Gastroesophageal sphincter (tissue), 4 donors: ENCODE measurements around the gene PRSS12. TPM values are rescaled to one million over a fixed set of nuclear protein-coding genes. Genes with fewer than 3 reads are reported as not detected.

Experiments
- ATAC-seq: fragments of 150-250 bp; one replicate; pipeline ENCODE4 v1.9.1; 2016; ENCODE audit warnings: mild to moderate bottlenecking, moderate library complexity
- H3K27ac ChIP-seq, 4 donors: fragments of 200-600 bp; sonication (generic) in 3 of 4; 1 replicate in 3 of 4; 2 replicates in 1 of 4; pipeline ENCODE4 v1.5.1; 2016 to 2019
- H3K27me3 ChIP-seq: fragments of 200-600 bp; sonication (generic); one replicate; pipeline ENCODE4 v1.5.1; 2019
- H3K36me3 ChIP-seq, 2 donors: fragments of 200-600 bp; sonication (generic); one replicate each; pipeline ENCODE4 v1.5.1; 2019; ENCODE audit warnings: control low read depth in 1 of 2
- H3K4me1 ChIP-seq, 3 donors: fragments of 200-600 bp; sonication (generic); 1 replicate in 2 of 3; 2 replicates in 1 of 3; pipeline ENCODE4 v1.5.1; 2016 to 2019; ENCODE audit warnings: control low read depth in 2 of 3
- H3K4me3 ChIP-seq, 2 donors: fragments of 200-600 bp; sonication (generic); one replicate each; pipeline ENCODE4 v1.5.1; 2019; ENCODE audit warnings: mild to moderate bottlenecking in 1 of 2, moderate library complexity in 1 of 2
- H3K9me3 ChIP-seq, 3 donors: fragments of 200-600 bp; sonication (generic); one replicate each; pipeline ENCODE4 v1.5.1; 2017 to 2019; ENCODE audit warnings: control low read depth in 2 of 3
- EP300 ChIP-seq: sonication (generic); formaldehyde crosslinking; IDR thresholded peaks from one replicate; pipeline ENCODE4 v1.6.1; 2017; ENCODE audit warnings: antibody characterized with exemption, mild to moderate bottlenecking
- POLR2A ChIP-seq, 2 donors: fragments of 450-650 bp; IDR thresholded peaks; one replicate each; pipeline ENCODE4 v1.6.1; 2017; ENCODE audit warnings: antibody characterized with exemption in 2 of 2, mild to moderate bottlenecking in 2 of 2, moderate library complexity in 1 of 2
- POLR2AphosphoS5 ChIP-seq: sonication (generic); formaldehyde crosslinking; IDR thresholded peaks from one replicate; pipeline ENCODE4 v1.6.1; 2017; ENCODE audit warnings: antibody characterized with exemption
- WGBS, 2 donors: methylation state at CpG; one replicate each; pipeline ENCODE4 v1.1.5; 2018; ENCODE audit warnings: low coverage in 1 of 2; 5-methylcytosine and 5-hydroxymethylcytosine counted together
- small RNA-seq, 4 donors: library from RNA; depleted of rRNA; stranded (forward); fragments of <200 nt; gene quantifications; one replicate each; pipeline ENCODE3, GENCODE V24; 2016
- total RNA-seq, 4 donors: library from RNA; depleted of rRNA; stranded (reverse); fragments of >200 nt; gene quantifications; one replicate each; pipeline ENCODE4 v1.1.0, GENCODE V29; 2016
- TF ChIP-seq, protein P1 (sequence below), 4 experiments: fragments of 200-600 bp in 2 of 4; fragments of 450-650 bp in 2 of 4; sonication (generic) in 1 of 4; IDR thresholded peaks; one replicate each; pipeline ENCODE4 v1.5.1; 2017 to 2019; ENCODE audit warnings: antibody characterized with exemption in 4 of 4, mild to moderate bottlenecking in 2 of 4, moderate library complexity in 2 of 4

Gene PRSS12
- total RNA-seq, 4 donors from 2014 or later, result 0.13 to 1.7 (median 0.45) TPM

DNA sequence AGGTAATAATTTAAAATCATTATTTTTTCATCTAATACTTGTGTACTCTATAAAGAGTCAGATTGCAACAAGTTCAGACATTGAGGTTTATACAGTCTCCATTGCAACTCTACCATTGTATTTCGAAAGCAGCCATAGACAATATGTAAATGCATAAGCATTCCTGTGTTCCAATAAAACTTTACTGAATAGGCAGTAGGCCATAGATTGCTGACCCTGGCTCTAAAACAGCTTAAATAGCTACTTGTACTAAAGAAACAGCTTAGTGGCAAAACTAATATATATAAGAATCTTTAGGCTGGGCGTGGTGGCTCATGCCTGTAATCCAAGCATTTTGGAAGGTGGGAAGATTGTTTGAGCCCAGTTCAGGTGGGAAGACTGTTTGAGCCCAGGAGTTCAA is 115.3 kb downstream of the PRSS12 start:
- no peaks in the 10 kb centered on the region for H3K27me3 ChIP-seq
- ATAC-seq, result no peak
- WGBS, 2 donors, result 80 to 100% methylated on average over 1 to 2 of the region's 2 CpGs
- H3K27ac ChIP-seq, result no peak overlapping the region
- H3K4me3 ChIP-seq, result no peak overlapping the region
- TF ChIP-seq, protein P1, sequence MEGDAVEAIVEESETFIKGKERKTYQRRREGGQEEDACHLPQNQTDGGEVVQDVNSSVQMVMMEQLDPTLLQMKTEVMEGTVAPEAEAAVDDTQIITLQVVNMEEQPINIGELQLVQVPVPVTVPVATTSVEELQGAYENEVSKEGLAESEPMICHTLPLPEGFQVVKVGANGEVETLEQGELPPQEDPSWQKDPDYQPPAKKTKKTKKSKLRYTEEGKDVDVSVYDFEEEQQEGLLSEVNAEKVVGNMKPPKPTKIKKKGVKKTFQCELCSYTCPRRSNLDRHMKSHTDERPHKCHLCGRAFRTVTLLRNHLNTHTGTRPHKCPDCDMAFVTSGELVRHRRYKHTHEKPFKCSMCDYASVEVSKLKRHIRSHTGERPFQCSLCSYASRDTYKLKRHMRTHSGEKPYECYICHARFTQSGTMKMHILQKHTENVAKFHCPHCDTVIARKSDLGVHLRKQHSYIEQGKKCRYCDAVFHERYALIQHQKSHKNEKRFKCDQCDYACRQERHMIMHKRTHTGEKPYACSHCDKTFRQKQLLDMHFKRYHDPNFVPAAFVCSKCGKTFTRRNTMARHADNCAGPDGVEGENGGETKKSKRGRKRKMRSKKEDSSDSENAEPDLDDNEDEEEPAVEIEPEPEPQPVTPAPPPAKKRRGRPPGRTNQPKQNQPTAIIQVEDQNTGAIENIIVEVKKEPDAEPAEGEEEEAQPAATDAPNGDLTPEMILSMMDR (IDR thresholded peaks at IDR 0.05), result no peak
- TF ChIP-seq POLR2A (IDR thresholded peaks at IDR 0.05) (no peak), POLR2AphosphoS5 (no peak), EP300 (no peak)
- no peaks in the 10 kb centered on the region for H3K9me3 ChIP-seq
- H3K4me1 ChIP-seq, result no peaks in the 10 kb centered on the region
- no peaks in the 10 kb centered on the region for H3K36me3 ChIP-seq

DNA sequence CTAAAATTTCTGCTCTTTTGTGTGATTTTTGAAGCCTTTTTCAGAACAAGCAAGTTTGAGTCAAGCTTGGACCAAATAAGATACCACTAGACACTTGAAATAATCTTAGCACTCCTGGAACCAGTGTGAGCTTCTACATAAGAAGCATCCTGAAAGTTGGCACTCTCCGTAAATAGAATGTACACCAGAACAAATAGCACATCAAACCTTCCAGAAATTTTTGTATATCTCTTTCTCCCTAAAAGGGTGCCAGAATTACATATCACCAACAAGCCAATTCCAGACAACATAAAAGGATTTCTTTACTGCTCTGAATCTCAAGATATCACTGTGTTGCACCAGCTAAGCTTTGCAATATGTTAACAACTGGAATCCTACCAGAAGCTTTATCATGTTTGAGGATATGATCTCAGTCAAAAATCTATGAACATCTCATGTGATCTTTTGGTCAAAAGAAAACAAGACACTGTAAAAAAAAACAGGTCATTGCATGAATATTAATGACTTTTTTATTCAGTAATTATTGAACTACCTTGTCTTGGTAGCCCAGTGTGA is 117.2 kb downstream of the PRSS12 start:
- WGBS, 2 donors, result 60 to 77% methylated on average over 1 of the region's 1 CpG
- Histone ChIP-seq H3K4me1 (no peaks in the 10 kb centered on the region), H3K27ac (no peak overlapping the region), H3K4me3 (no peak overlapping the region), H3K27me3 (no peaks in the 10 kb centered on the region), H3K36me3 (no peaks in the 10 kb centered on the region), H3K9me3 (no peaks in the 10 kb centered on the region)
- ATAC-seq, result no peak
- TF ChIP-seq, protein P1 (IDR thresholded peaks at IDR 0.05), result no peak
- no peak for TF ChIP-seq EP300
- no peak for TF ChIP-seq POLR2AphosphoS5
- no peak for TF ChIP-seq POLR2A (IDR thresholded peaks at IDR 0.05)

Small RNAs within 50 kb of the gene (small RNA-seq; reads per million reads assigned to genes)
- 0 reads per million in 4 donors for gene SNORA24
